Omental fat pad (tissue), 4 donors: ENCODE data around the gene CHST8. TPM values are rescaled to one million over a fixed set of nuclear protein-coding genes. Genes with fewer than 3 reads are reported as not detected.

Source experiments
- ATAC-seq: fragments of 150-250 bp; one replicate; pipeline ENCODE4 v1.9.1; 2016; ENCODE audit warnings: mild to moderate bottlenecking, moderate library complexity; ENCODE audit not compliant: low FRiP score
- DNase-seq: peaks from one replicate; pipeline ENCODE4 v3.0.0-alpha.2; 2019; ENCODE audit warnings: low spot score
- total RNA-seq, 4 donors: library from RNA; depleted of rRNA; stranded (reverse); fragments of >200 nt; gene quantifications; one replicate each; pipeline ENCODE4 v1.1.0, GENCODE V29; 2016
- TF ChIP-seq, protein P1 (sequence below), 3 donors: fragments of 450-650 bp; IDR thresholded peaks; one replicate each; pipeline ENCODE4 v1.5.1; 2016 to 2017; ENCODE audit warnings: antibody characterized with exemption in 3 of 3, mild to moderate bottlenecking in 3 of 3, moderate library complexity in 2 of 3

Gene CHST8
- total RNA-seq, 4 donors from 2014 or later: 1.3 to 4.8 (median 1.4) TPM; not detected in 1

DNA sequence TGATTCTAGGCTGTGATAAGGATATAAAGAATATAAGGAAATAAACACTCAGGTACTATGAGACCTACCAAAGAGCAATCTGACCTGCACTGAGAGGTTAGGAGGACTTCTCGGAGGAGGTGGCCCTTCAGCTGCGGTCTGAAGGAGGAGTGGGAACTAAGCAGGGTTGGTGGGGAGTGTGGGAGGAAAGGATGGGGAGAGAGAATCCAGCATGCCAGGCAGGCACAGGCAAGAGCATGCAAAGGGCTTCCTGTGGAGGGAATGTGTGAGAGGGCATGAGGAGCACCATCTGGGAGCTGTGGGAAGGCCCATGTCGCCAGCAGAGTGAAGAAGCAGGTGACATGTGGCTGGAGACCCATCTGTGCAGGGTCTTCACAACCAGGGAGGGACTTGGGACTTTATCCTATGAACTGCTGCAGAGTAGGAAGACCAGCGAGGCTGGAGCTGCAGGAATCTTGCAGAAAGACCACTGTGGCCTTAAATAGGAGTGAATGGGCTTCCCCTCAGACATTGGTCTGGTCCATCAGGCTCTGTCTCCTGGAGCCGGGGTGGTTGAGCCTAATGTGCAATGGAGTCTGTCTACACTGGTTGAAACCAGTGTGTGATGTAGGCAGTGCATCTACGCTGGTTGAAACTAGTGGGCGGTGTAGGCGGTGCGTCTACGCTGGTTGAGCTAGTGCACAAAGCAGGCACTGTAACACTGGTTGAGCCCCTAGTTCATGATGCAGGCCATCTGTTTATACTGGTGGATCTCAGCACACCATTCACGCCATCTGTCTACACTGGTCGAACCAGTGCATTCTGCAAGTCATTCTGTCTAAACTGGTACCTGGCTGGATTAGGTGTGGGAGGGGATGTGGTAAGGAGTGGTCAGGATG lies 6.4 kb downstream of the CHST8 start:
- TF ChIP-seq, protein P1, sequence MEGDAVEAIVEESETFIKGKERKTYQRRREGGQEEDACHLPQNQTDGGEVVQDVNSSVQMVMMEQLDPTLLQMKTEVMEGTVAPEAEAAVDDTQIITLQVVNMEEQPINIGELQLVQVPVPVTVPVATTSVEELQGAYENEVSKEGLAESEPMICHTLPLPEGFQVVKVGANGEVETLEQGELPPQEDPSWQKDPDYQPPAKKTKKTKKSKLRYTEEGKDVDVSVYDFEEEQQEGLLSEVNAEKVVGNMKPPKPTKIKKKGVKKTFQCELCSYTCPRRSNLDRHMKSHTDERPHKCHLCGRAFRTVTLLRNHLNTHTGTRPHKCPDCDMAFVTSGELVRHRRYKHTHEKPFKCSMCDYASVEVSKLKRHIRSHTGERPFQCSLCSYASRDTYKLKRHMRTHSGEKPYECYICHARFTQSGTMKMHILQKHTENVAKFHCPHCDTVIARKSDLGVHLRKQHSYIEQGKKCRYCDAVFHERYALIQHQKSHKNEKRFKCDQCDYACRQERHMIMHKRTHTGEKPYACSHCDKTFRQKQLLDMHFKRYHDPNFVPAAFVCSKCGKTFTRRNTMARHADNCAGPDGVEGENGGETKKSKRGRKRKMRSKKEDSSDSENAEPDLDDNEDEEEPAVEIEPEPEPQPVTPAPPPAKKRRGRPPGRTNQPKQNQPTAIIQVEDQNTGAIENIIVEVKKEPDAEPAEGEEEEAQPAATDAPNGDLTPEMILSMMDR (IDR thresholded peaks at IDR 0.05): no peak
- no peak for DNase-seq

DNA sequence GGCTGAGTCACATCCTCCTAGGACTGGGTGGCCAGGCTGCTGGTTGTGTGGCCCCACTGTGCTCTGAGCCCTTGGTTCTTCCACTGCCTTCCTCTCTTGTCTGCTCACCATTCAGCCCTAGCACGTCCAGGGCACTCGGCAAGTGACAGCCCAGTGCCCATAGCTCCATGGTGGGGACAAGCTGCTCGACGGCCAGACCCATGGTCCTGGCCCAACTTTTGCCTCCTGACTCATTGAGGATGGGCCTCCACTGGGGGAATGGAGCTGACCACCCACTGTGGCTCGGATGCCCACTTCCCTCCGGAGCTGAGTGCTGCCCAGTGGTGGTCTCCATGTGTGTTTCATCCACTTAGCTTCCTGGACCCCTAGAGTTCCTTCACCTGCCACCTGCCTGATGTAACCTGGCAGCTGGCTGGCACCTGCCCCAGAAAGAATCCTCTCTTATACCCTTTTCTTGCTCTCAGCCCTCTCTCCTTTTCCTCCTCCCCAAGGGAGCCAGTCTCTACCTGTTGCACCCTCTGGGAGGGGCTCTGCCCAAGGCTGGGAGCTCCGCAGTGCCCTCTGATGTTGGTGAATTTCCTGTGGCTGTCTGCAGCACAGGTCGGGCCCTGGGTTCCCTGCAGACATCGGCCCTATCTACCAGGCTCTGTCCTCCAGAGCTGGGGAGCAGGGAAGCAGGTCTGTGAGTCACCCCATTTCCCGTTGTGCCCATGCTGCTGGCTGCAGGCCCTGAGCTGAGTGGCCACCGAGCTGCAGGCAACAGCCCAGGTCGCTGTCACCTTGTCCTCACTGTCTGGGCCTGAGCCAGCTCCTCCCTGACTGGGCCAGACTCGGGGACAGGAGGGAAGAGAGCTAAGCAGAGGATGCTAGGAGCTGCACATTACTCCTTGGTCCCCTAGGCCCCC lies 7.4 kb downstream of the CHST8 start:
- TF ChIP-seq, protein P1 (IDR thresholded peaks at IDR 0.05): no peak
- DNase-seq (no peak), ATAC-seq (no peak)

More for the DNA sequence above, 6.4 kb downstream of the CHST8 start:
- no peak for ATAC-seq

DNA sequence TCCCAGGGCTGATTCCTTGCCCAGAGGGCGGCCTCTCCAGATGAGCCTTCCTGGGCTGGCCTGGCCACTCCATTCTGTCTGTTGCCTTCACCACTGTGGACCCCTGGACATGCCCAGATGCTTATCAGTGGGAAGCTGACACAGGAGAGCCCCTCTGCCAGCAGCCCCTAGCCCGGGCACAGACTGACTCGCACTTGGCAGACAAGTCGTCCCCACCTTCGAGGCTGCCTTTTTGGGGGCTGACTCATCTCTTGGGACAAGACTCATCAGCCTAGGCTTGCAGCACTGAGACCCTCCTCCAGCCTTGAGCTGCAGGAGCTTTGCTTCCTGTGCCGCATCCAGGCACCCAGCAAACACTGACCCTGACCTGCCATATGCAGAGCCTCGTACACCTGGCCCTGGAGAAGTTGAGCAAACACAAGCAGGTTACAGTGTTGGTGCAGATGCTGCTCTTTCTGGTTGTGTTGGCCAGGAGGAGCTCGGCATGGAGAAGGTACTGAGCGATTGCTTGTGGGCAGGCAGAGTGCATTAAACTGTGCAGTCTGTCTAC lies 8.1 kb downstream of the CHST8 start:
- DNase-seq (no peak), ATAC-seq (no peak)
- TF ChIP-seq, protein P1 (IDR thresholded peaks at IDR 0.05): no peak

DNA sequence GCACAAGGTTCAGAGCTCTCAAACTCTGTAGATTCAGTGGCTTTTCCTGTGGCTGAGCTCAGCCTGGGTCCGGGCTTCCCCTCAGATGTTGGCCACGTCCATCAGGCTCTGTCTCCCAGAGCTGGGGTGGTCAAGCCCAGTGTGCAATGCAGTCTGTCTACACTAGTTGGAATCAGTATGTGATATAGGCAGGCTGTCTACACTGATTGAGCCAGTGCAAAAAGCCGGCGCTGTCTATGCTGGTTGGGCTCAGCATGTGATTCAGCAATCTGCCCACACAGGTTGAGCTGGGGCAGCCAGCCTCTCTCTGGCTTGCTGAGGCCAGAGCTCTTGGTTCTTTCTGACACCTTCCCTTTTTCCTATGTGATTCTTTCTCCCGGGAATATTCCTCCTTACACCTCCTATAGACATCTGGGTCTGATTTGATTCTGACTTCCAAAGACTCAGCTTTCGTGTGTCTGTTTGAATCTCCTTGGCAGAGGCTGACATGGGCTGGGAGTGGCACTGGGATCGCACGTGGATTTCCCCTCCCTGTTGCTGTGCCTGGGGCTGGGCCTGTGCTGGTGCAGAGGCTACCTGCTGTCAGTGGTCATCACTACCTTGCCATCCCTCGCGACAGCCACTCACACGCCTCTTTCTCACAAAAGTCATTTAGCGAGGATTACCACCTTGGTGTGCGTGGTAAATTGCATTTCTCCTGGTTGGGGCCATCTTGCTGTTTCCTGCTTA lies 9.3 kb downstream of the CHST8 start:
- DNase-seq: no peak
- ATAC-seq: no peak
- TF ChIP-seq, protein P1 (IDR thresholded peaks at IDR 0.05): no peak

DNA sequence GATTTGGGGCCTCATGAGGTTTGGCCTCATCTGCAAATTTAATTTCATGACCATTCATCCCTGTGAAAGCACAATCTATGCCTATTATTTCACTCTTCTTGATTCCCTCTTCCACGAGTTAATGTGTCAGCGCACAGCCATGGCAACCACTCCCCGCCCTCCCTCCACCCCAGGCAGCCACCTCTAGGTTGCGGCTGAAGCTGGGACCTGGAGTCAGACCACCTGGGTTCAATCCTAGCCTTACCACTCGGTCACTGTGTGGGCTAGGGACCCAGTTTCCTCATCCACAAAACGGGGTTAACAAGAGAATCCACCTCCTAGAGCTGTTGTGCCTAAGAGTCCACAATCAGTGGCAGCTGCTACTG lies 9.8 kb downstream of the CHST8 start:
- DNase-seq (no peak), ATAC-seq (no peak)
- TF ChIP-seq, protein P1 (IDR thresholded peaks at IDR 0.05): no peak

DNA sequence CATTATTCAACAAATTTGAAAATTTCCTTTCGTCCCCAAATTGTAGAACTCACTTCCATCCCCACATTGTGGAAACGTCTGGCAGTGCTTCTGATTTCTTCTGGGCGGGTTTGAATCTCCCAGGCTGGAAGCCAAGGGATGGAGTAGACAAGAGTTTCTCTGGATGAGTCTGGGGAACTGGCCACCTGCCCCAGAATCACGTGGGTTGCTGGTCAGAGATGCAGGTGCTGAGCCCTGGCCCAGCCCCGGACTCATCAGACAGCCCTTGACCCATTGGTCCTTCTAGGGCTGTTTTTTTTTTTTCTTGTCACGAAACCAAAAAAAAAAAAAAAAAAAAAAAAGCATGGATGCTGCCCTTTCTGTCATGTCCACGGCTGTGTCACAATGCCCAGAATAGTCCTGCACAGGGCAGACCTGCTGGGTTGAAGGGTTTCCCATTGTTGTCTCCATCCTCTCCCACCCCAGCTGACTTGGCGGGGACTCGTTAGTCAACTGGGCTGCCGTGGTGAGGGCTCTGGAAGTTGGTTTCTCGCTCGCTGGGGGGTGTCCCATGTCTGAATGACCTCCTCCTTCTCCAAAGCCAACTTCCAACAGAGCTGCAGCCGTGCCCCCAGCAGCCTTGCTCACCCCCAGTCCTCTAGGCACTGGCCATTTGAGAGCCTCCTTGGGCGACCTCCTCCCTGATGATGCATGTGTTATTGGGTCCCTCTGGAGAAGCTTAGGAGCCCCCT lies 12.8 kb downstream of the CHST8 start:
- TF ChIP-seq, protein P1 (IDR thresholded peaks at IDR 0.05): no peak
- no peak for DNase-seq
- no peak for ATAC-seq
